Neural cell (in vitro differentiated cells): ENCODE measurements around the gene ANKS1A.
A peak's percentile ranks its signal among the peaks of the same experiment; 100 is the strongest.

Experiments used
- EP300 ChIP-seq: fragments of 450-650 bp; conservative IDR thresholded peaks from 2 replicates; pipeline ENCODE4 v1.6.1; 2014; ENCODE audit warnings: antibody characterized with exemption, mild to moderate bottlenecking, moderate library complexity; ENCODE audit not compliant: poor library complexity, severe bottlenecking
- EZH2 ChIP-seq: fragments of 200-600, 300-800 bp; shearing (Covaris generic), sonication (generic); IDR thresholded peaks from 2 replicates; pipeline ENCODE4 v1.6.1; 2014; ENCODE audit warnings: antibody characterized with exemption, low read length, borderline replicate concordance, mild to moderate bottlenecking; ENCODE audit not compliant: insufficient read depth, poor library complexity, severe bottlenecking
- MXI1 ChIP-seq: fragments of 450-650 bp; conservative IDR thresholded peaks from 2 replicates; pipeline ENCODE4 v1.6.1; 2014; ENCODE audit warnings: antibody characterized with exemption, mild to moderate bottlenecking; ENCODE audit not compliant: poor library complexity, severe bottlenecking
- POLR2AphosphoS5 ChIP-seq: IDR thresholded peaks from 2 replicates; pipeline ENCODE4 v1.6.1; 2012
- RAD21 ChIP-seq: fragments of 450-650 bp; conservative IDR thresholded peaks from 2 replicates; pipeline ENCODE4 v1.6.1; 2014; ENCODE audit warnings: antibody characterized with exemption, mild to moderate bottlenecking, moderate library complexity
- SMC3 ChIP-seq: fragments of 450-650 bp; conservative IDR thresholded peaks from 2 replicates; pipeline ENCODE4 v1.6.1; 2014; ENCODE audit warnings: antibody characterized with exemption, mild to moderate bottlenecking, moderate library complexity; ENCODE audit not compliant: poor library complexity
- TF ChIP-seq, protein P1 (sequence below): fragments of 450-650 bp; IDR thresholded peaks from 2 replicates; pipeline ENCODE4 v1.5.1; 2014; ENCODE audit warnings: antibody characterized with exemption, mild to moderate bottlenecking, moderate library complexity; ENCODE audit not compliant: poor library complexity, severe bottlenecking
- TF ChIP-seq, protein P2 (sequence below): IDR thresholded peaks from 2 replicates; pipeline ENCODE4 v1.6.1; 2012; ENCODE audit warnings: borderline replicate concordance

DNA sequence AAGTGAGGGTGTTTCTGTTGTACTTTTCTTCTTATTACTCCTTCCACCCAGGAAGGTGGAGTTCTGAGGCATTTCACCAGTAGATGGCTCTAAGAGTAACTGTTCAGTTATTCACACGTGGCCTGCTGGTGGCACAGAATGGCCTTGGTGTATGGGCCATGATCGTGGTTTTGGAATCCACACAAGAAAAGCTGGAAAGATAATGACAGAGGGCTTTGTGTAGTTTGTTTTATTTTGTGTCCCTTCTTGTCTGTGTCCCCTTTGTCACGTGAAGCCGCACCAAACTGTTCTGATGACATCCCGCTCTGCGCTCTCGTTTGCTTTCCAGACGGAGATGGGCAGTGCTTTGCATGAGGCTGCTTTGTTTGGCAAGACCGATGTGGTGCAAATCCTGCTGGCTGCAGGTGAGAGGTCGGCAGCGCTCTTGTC is 93.4 kb downstream of the ANKS1A start:
- TF ChIP-seq RAD21 (no peak), POLR2AphosphoS5 (no peak), SMC3 (peak; percentile 27), EZH2 (no peak), EP300 (no peak), MXI1 (no peak)
- TF ChIP-seq, protein P1, sequence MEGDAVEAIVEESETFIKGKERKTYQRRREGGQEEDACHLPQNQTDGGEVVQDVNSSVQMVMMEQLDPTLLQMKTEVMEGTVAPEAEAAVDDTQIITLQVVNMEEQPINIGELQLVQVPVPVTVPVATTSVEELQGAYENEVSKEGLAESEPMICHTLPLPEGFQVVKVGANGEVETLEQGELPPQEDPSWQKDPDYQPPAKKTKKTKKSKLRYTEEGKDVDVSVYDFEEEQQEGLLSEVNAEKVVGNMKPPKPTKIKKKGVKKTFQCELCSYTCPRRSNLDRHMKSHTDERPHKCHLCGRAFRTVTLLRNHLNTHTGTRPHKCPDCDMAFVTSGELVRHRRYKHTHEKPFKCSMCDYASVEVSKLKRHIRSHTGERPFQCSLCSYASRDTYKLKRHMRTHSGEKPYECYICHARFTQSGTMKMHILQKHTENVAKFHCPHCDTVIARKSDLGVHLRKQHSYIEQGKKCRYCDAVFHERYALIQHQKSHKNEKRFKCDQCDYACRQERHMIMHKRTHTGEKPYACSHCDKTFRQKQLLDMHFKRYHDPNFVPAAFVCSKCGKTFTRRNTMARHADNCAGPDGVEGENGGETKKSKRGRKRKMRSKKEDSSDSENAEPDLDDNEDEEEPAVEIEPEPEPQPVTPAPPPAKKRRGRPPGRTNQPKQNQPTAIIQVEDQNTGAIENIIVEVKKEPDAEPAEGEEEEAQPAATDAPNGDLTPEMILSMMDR: peak; percentile 21
- TF ChIP-seq, protein P2, sequence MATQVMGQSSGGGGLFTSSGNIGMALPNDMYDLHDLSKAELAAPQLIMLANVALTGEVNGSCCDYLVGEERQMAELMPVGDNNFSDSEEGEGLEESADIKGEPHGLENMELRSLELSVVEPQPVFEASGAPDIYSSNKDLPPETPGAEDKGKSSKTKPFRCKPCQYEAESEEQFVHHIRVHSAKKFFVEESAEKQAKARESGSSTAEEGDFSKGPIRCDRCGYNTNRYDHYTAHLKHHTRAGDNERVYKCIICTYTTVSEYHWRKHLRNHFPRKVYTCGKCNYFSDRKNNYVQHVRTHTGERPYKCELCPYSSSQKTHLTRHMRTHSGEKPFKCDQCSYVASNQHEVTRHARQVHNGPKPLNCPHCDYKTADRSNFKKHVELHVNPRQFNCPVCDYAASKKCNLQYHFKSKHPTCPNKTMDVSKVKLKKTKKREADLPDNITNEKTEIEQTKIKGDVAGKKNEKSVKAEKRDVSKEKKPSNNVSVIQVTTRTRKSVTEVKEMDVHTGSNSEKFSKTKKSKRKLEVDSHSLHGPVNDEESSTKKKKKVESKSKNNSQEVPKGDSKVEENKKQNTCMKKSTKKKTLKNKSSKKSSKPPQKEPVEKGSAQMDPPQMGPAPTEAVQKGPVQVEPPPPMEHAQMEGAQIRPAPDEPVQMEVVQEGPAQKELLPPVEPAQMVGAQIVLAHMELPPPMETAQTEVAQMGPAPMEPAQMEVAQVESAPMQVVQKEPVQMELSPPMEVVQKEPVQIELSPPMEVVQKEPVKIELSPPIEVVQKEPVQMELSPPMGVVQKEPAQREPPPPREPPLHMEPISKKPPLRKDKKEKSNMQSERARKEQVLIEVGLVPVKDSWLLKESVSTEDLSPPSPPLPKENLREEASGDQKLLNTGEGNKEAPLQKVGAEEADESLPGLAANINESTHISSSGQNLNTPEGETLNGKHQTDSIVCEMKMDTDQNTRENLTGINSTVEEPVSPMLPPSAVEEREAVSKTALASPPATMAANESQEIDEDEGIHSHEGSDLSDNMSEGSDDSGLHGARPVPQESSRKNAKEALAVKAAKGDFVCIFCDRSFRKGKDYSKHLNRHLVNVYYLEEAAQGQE: no peak
